Mononuclear cell (primary cell): ENCODE results near the gene CLDND1. TPM values are rescaled to one million over a fixed set of nuclear protein-coding genes. Genes with fewer than 3 reads are reported as not detected.

Experiments used
- H3K27me3 ChIP-seq: 2 replicates; pipeline ENCODE4 v1.6.0; 2011; ENCODE audit warnings: low read length, control low read depth; ENCODE audit not compliant: insufficient read depth
- H3K4me1 ChIP-seq: 2 replicates; pipeline ENCODE4 v1.5.1; 2011; ENCODE audit warnings: mild to moderate bottlenecking, low read length, control low read depth; ENCODE audit not compliant: insufficient read depth
- H3K4me3 ChIP-seq: 2 replicates; pipeline ENCODE4 v1.5.1; 2011; ENCODE audit warnings: mild to moderate bottlenecking, low read length, moderate library complexity
- H3K9me3 ChIP-seq: 2 replicates; pipeline ENCODE4 v1.5.1; 2011; ENCODE audit warnings: low read depth, mild to moderate bottlenecking, control low read depth, low read length
- total RNA-seq: library from RNA; depleted of rRNA; stranded (reverse); fragments of >200 nt; gene quantifications from one replicate; pipeline ENCODE4 v1.2.3, GENCODE V29; 2012

Gene CLDND1
- total RNA-seq, 1 donor = 187 TPM

GRCh38 chr3:98532709-98533571, 10.2 kb upstream of the CLDND1 start:
- no peaks in the 10 kb centered on the region for H3K9me3 ChIP-seq
- peak overlapping the region; percentile 4 for H3K4me3 ChIP-seq
- H3K4me1 ChIP-seq = no peaks in the 10 kb centered on the region
- no peaks in the 10 kb centered on the region for H3K27me3 ChIP-seq

- no peaks in the 10 kb centered on the region for H3K4me1 ChIP-seq
- no peaks in the 10 kb centered on the region for H3K9me3 ChIP-seq
- peak overlapping the region; percentile 4 for H3K4me3 ChIP-seq
- H3K27me3 ChIP-seq = no peaks in the 10 kb centered on the region
These were observed 9.6 kb upstream of the CLDND1 start for GRCh38 chr3:98532275-98532637.

GRCh38 chr3:98531622-98532274, 9.0 kb upstream of the CLDND1 start, which contains the start of gene GPR15:
Gene GPR15 (plus strand): TSS chr3:98531978. CDS start chr3:98532034, 56 bp downstream.
- H3K27me3 ChIP-seq = no peaks in the 10 kb centered on the region
- H3K4me3 ChIP-seq = peak within 1 kb of the TSS; percentile 4
- no peaks in the 10 kb centered on the region for H3K9me3 ChIP-seq
- H3K4me1 ChIP-seq = no peaks in the 10 kb centered on the region

- Histone ChIP-seq H3K4me1 (no peaks in the 10 kb centered on the region), H3K27me3 (no peaks in the 10 kb centered on the region), H3K9me3 (no peaks in the 10 kb centered on the region), H3K4me3 (no peak overlapping the region)
These were observed 8.0 kb upstream of the CLDND1 start for GRCh38 chr3:98530676-98531075.

- Histone ChIP-seq H3K4me1 (no peaks in the 10 kb centered on the region), H3K9me3 (no peaks in the 10 kb centered on the region), H3K27me3 (no peaks in the 10 kb centered on the region), H3K4me3 (no peak overlapping the region)
These were observed 7.3 kb upstream of the CLDND1 start for GRCh38 chr3:98529856-98530459.

GRCh38 chr3:98528474-98529346, 6.0 kb upstream of the CLDND1 start:
- Histone ChIP-seq H3K27me3 (no peaks in the 10 kb centered on the region), H3K4me3 (no peak overlapping the region), H3K4me1 (no peaks in the 10 kb centered on the region), H3K9me3 (no peaks in the 10 kb centered on the region)

GRCh38 chr3:98525494-98525893, 2.8 kb upstream of the CLDND1 start:
- no peaks in the 10 kb centered on the region for H3K9me3 ChIP-seq
- H3K4me3 ChIP-seq = no peak overlapping the region
- H3K4me1 ChIP-seq = peaks cover 13% of the 10 kb centered on the region
- no peaks in the 10 kb centered on the region for H3K27me3 ChIP-seq

GRCh38 chr3:98521897-98522543, 682 bp downstream of the CLDND1 start:
- peak overlapping the region; percentile 71 for H3K4me3 ChIP-seq
- no peaks in the 10 kb centered on the region for H3K9me3 ChIP-seq
- no peaks in the 10 kb centered on the region for H3K27me3 ChIP-seq
- H3K4me1 ChIP-seq = peaks cover 20% of the 10 kb centered on the region

GRCh38 chr3:98519351-98519750, 3.4 kb downstream of the CLDND1 start:
- no peaks in the 10 kb centered on the region for H3K9me3 ChIP-seq
- peaks cover 20% of the 10 kb centered on the region for H3K4me1 ChIP-seq
- no peak overlapping the region for H3K4me3 ChIP-seq
- no peaks in the 10 kb centered on the region for H3K27me3 ChIP-seq

- Histone ChIP-seq H3K4me3 (no peak overlapping the region), H3K27me3 (no peaks in the 10 kb centered on the region), H3K4me1 (peaks cover 20% of the 10 kb centered on the region), H3K9me3 (no peaks in the 10 kb centered on the region)
These were observed 3.9 kb downstream of the CLDND1 start for GRCh38 chr3:98518816-98519215.

GRCh38 chr3:98514948-98515347, 7.8 kb downstream of the CLDND1 start:
- H3K9me3 ChIP-seq = no peaks in the 10 kb centered on the region
- H3K27me3 ChIP-seq = no peaks in the 10 kb centered on the region
- peaks cover 16% of the 10 kb centered on the region for H3K4me1 ChIP-seq
- H3K4me3 ChIP-seq = no peak overlapping the region

- H3K4me1 ChIP-seq = peaks cover 9% of the 10 kb centered on the region
- no peak overlapping the region for H3K4me3 ChIP-seq
- H3K27me3 ChIP-seq = no peaks in the 10 kb centered on the region
- H3K9me3 ChIP-seq = no peaks in the 10 kb centered on the region
These were observed 9.0 kb downstream of the CLDND1 start for GRCh38 chr3:98513736-98514135.

- peaks cover 9% of the 10 kb centered on the region for H3K4me1 ChIP-seq
- no peaks in the 10 kb centered on the region for H3K9me3 ChIP-seq
- H3K4me3 ChIP-seq = no peak overlapping the region
- no peaks in the 10 kb centered on the region for H3K27me3 ChIP-seq
These were observed 9.6 kb downstream of the CLDND1 start for GRCh38 chr3:98513091-98513511.

- Histone ChIP-seq H3K4me3 (no peak overlapping the region), H3K27me3 (no peaks in the 10 kb centered on the region), H3K4me1 (peaks cover 9% of the 10 kb centered on the region), H3K9me3 (no peaks in the 10 kb centered on the region)
These were observed 10.1 kb downstream of the CLDND1 start for GRCh38 chr3:98512576-98512975.
